Activated CD8-positive, alpha-beta memory T cell treated with anti-CD3 and anti-CD28 coated beads, Interleukin-2, amount 10 ng/mL, durations not matched to agents 7 days and 5 days (primary cell): ENCODE measurements around the gene BMPER. TPM values are rescaled to one million over a fixed set of nuclear protein-coding genes. Genes with fewer than 3 reads are reported as not detected.

ENCODE experiments used
- ATAC-seq: fragments of 150-1000 bp; cut with Tn5 transposase; one replicate; pipeline ENCODE4 v1.10.0; 2021; ENCODE audit warnings: moderate library complexity
- CTCF ChIA-PET: fragments of 350-600 bp; sonication (Branson Sonifier 250); formaldehyde crosslinking; loops from one replicate; lab custom pipeline; 2021; ENCODE audit warnings: antibody characterized with exemption; lab: Charles Lee
- DNase-seq: peaks from one replicate; pipeline ENCODE4 v3.0.0-alpha.2; 2020
- H3K27ac Mint-ChIP-seq: one replicate; pipeline ENCODE4 v1.8.0; 2021; ENCODE audit warnings: mild to moderate bottlenecking, mixed read lengths
- H3K27me3 Mint-ChIP-seq: one replicate; pipeline ENCODE4 v1.8.0; 2021; ENCODE audit warnings: mixed read lengths
- H3K36me3 Mint-ChIP-seq: one replicate; pipeline ENCODE4 v1.8.0; 2021; ENCODE audit warnings: mild to moderate bottlenecking, mixed read lengths
- H3K4me1 Mint-ChIP-seq: one replicate; pipeline ENCODE4 v1.8.0; 2021; ENCODE audit warnings: mixed read lengths
- H3K4me3 Mint-ChIP-seq: one replicate; pipeline ENCODE4 v1.8.0; 2021; ENCODE audit warnings: mild to moderate bottlenecking, moderate library complexity, mixed read lengths
- H3K9me3 Mint-ChIP-seq: one replicate; pipeline ENCODE4 v1.8.0; 2022; ENCODE audit warnings: low read depth, mixed read lengths
- total RNA-seq, 2 experiments: library from RNA; stranded (reverse); gene quantifications; one replicate each; pipeline ENCODE4 v1.2.3, GENCODE V29; 2021

The BMPER gene
- total RNA-seq, 2 experiments from 2014 or later, result not detected

DNA sequence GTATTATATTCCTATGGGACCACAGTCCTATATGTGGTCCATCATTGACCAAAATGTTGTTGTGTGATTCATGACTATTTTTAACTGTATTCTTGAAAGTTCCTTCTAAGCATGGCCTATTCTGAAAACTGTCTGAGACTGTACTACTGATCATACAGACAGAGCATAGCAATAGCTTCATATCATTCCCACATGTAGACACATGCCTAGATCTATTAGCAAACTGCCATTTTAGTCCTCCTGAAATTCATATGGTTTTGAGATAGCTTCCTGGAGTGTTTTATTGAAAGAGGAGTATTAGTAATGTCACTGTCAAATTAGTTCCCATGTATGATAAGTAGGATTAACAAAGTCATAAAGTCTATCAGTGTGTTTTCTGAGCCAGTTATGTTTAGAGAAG lies 157.5 kb downstream of the BMPER start:
- Mint-ChIP-seq H3K9me3 (no peaks in the 10 kb centered on the region), H3K27ac (no peak overlapping the region), H3K4me3 (no peak overlapping the region), H3K36me3 (no peaks in the 10 kb centered on the region), H3K27me3 (no peaks in the 10 kb centered on the region), H3K4me1 (no peaks in the 10 kb centered on the region)
- ATAC-seq (no peak), DNase-seq (no peak)
- CTCF ChIA-PET, result no interaction called here

- DNase-seq (no peak), ATAC-seq (no peak)
- no peak overlapping the region for H3K27ac Mint-ChIP-seq
- no peaks in the 10 kb centered on the region for H3K36me3 Mint-ChIP-seq
- no peaks in the 10 kb centered on the region for H3K27me3 Mint-ChIP-seq
- H3K4me3 Mint-ChIP-seq, result no peak overlapping the region
- CTCF ChIA-PET, result no interaction called here
- H3K9me3 Mint-ChIP-seq, result no peaks in the 10 kb centered on the region
- peaks cover under 1% of the 10 kb centered on the region for H3K4me1 Mint-ChIP-seq
Measured at GRCh38 chr7:34064519-34065158, 159.3 kb downstream of the BMPER start.

- CTCF ChIA-PET, result no interaction called here
- Mint-ChIP-seq H3K4me1 (peaks cover 10% of the 10 kb centered on the region), H3K4me3 (no peak overlapping the region), H3K27ac (no peak overlapping the region), H3K36me3 (no peaks in the 10 kb centered on the region), H3K9me3 (no peaks in the 10 kb centered on the region), H3K27me3 (peaks cover 4% of the 10 kb centered on the region)
- ATAC-seq, result no peak
- no peak for DNase-seq
Measured at GRCh38 chr7:34066411-34066810, 161.1 kb downstream of the BMPER start.

DNA sequence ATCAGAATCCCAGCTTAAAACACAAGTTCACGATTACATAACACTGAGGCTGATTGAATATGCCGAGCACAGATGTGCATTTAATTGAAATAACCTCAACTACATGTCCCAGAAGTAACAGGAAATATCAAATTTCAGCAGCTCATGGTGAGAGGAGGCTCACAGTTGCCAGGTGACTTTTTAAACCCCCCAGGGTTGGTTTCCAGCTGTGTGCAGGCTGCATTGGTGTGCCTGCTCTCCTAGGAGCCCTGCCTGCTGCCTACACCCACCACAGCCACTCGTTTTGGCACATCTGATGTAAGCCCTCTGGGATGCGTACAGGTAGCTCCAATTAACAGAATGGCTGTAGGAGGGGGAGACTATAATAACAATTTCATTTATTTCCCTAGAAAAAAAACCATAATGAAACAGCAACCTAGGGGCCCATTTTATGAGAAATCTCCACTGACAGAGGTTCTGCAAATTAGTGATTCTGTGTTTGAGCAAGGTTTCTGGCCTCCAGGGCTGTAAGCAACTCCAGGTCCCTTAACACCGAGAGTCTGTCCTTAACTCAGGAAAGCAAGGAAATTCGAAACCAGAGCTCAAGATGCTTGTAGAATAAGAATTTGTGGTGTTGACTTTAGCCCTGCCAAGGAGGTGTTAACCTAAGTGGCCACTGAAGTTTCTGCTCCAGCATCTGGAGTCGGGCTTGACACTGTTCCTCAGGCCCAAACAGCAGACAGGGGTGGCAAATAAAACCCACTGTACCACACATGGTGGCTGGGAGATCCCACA lies 161.9 kb downstream of the BMPER start:
- Mint-ChIP-seq H3K36me3 (no peaks in the 10 kb centered on the region), H3K4me1 (peaks cover 10% of the 10 kb centered on the region), H3K27me3 (peaks cover 4% of the 10 kb centered on the region), H3K27ac (no peak overlapping the region), H3K9me3 (no peaks in the 10 kb centered on the region), H3K4me3 (no peak overlapping the region)
- ATAC-seq (no peak), DNase-seq (no peak)
- CTCF ChIA-PET, result no interaction called here

GRCh38 chr7:34069676-34070075 lies 164.3 kb downstream of the BMPER start:
- DNase-seq (no peak), ATAC-seq (no peak)
- CTCF ChIA-PET, result no interaction called here
- Mint-ChIP-seq H3K36me3 (no peaks in the 10 kb centered on the region), H3K9me3 (no peaks in the 10 kb centered on the region), H3K4me3 (no peak overlapping the region), H3K4me1 (peaks cover 10% of the 10 kb centered on the region), H3K27ac (no peak overlapping the region), H3K27me3 (peaks cover 4% of the 10 kb centered on the region)

DNA sequence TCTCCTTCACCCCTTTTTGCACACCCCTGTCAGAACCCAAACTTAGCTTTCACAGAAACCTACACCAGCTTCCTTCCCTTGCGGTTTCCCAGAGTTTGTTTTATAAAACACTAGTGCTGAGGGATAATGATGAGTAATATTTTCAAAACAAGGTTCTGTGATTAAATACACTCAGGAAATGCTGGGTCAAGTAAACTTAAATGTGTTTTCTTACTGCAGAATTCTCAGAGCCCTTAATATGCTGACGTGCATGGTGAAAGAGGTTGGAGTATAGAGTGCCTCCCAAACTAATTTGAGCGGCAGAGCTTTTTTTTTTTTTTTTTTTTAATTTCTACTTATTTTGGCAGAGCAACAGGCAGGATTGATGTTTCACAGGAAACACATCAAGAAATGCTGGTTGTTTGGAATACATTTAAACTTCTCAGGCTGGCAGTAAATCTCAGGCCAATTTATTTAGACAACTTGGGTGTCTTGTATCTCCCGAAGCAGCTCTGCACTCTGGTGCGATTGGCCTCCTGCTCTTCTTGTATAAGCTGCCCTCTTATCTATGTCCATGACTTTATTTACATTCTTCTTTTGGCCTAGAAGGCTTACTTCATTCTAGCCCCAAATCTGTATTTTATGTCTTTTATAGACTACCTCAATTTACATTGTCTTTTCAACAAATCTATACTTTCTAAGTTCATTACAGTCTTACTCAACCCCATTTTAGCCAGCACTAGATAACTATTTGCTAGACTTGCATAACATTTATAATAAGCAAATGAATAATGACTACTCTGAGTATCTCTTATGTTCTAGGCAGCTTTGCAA lies 165.4 kb downstream of the BMPER start:
- peaks cover 10% of the 10 kb centered on the region for H3K4me1 Mint-ChIP-seq
- ATAC-seq (no peak), DNase-seq (no peak)
- peaks cover 4% of the 10 kb centered on the region for H3K27me3 Mint-ChIP-seq
- H3K4me3 Mint-ChIP-seq, result no peak overlapping the region
- no peak overlapping the region for H3K27ac Mint-ChIP-seq
- CTCF ChIA-PET, result interaction anchor here (1.0 kb wide), 1 partner anchor 21 kb away, joined by 3 read pairs; no protein-coding TSS in a partner anchor
- H3K36me3 Mint-ChIP-seq, result no peaks in the 10 kb centered on the region
- no peaks in the 10 kb centered on the region for H3K9me3 Mint-ChIP-seq

DNA sequence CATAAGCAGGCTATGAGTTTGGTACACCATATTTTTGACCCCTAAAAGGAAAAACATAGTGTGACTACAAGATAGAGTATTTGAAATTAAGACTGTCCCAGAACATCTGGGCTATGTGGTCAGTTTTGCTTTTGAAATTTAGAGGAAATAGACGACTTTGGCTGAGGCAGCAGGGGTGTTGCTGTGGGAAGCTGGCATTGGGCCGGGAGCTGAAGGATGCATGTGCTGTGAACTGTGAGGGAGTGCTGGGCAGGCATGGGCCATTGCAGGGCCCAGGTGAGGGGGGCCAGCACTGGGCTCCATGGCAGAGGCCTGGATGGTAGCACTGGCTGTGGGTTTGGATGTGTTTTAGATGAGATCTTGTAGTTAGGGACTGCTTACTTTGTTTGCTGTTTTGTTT lies 168.3 kb downstream of the BMPER start:
- no peak for DNase-seq
- no peak for ATAC-seq
- no peak overlapping the region for H3K4me3 Mint-ChIP-seq
- H3K27me3 Mint-ChIP-seq, result peaks cover 4% of the 10 kb centered on the region
- H3K4me1 Mint-ChIP-seq, result peaks cover 10% of the 10 kb centered on the region
- no peaks in the 10 kb centered on the region for H3K36me3 Mint-ChIP-seq
- H3K27ac Mint-ChIP-seq, result no peak overlapping the region
- CTCF ChIA-PET, result no interaction called here
- no peaks in the 10 kb centered on the region for H3K9me3 Mint-ChIP-seq

GRCh38 chr7:34074421-34074820 lies 169.1 kb downstream of the BMPER start:
- ATAC-seq (no peak), DNase-seq (no peak)
- Mint-ChIP-seq H3K27ac (no peak overlapping the region), H3K27me3 (peaks cover 4% of the 10 kb centered on the region), H3K4me3 (no peak overlapping the region), H3K9me3 (no peaks in the 10 kb centered on the region), H3K36me3 (no peaks in the 10 kb centered on the region), H3K4me1 (peaks cover 10% of the 10 kb centered on the region)
- CTCF ChIA-PET, result no interaction called here

- no peak overlapping the region for H3K4me3 Mint-ChIP-seq
- H3K36me3 Mint-ChIP-seq, result no peaks in the 10 kb centered on the region
- H3K27me3 Mint-ChIP-seq, result no peaks in the 10 kb centered on the region
- no peaks in the 10 kb centered on the region for H3K4me1 Mint-ChIP-seq
- DNase-seq, result no peak
- CTCF ChIA-PET, result no interaction called here
- H3K27ac Mint-ChIP-seq, result no peak overlapping the region
- ATAC-seq, result no peak
- no peaks in the 10 kb centered on the region for H3K9me3 Mint-ChIP-seq
Measured at GRCh38 chr7:34075523-34076370, 170.4 kb downstream of the BMPER start.

DNA sequence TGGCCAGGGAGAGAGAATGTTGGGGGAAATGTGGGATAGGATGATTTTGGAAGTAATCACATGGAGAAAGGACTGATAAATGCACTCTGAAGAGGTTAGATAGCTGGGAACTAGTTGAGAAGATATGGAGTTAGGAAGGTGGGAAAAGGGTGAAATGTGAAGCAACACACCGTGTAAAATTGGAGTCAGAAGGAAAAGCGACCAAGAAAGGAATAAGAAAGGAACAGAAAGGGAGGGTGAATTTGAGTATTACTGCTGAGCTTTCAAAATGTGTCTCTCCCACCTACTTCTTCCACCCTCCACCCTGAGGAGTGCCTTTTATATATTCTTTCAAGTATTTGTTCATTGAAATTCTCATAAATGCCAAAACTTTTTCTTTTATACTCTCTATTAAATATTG lies 171.8 kb downstream of the BMPER start:
- Mint-ChIP-seq H3K36me3 (no peaks in the 10 kb centered on the region), H3K27ac (no peak overlapping the region), H3K4me1 (no peaks in the 10 kb centered on the region), H3K27me3 (no peaks in the 10 kb centered on the region), H3K4me3 (no peak overlapping the region), H3K9me3 (no peaks in the 10 kb centered on the region)
- CTCF ChIA-PET, result no interaction called here
- ATAC-seq, result no peak
- DNase-seq, result no peak

GRCh38 chr7:34078864-34079263 lies 173.5 kb downstream of the BMPER start:
- no peaks in the 10 kb centered on the region for H3K9me3 Mint-ChIP-seq
- H3K36me3 Mint-ChIP-seq, result no peaks in the 10 kb centered on the region
- H3K4me3 Mint-ChIP-seq, result no peak overlapping the region
- CTCF ChIA-PET, result no interaction called here
- no peaks in the 10 kb centered on the region for H3K27me3 Mint-ChIP-seq
- no peak for DNase-seq
- no peaks in the 10 kb centered on the region for H3K4me1 Mint-ChIP-seq
- no peak for ATAC-seq
- no peak overlapping the region for H3K27ac Mint-ChIP-seq

GRCh38 chr7:34080513-34080912 lies 175.2 kb downstream of the BMPER start:
- no peak overlapping the region for H3K4me3 Mint-ChIP-seq
- H3K36me3 Mint-ChIP-seq, result no peaks in the 10 kb centered on the region

DNA sequence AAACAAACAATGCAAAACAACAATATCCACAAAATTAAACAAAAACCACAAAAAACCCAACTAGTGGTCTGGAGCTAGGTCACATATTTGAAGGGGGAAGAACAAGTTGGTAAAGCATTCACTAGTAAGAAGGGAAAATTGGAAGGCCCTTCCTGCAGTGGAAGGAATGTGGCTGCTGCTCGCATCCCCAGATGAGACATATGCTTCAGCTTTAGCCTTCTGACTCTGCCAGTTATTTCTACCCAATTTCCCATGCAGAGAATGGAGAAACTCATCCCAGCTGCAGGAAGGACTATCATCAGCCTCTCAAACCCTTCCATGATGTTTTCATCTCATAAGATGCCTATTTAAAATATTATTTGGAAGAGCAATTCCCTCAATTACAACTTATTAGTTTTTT lies 176.6 kb downstream of the BMPER start:
- DNase-seq (no peak), ATAC-seq (no peak)
- no peaks in the 10 kb centered on the region for H3K36me3 Mint-ChIP-seq
- H3K27ac Mint-ChIP-seq, result no peak overlapping the region
- H3K4me1 Mint-ChIP-seq, result no peaks in the 10 kb centered on the region
- no peak overlapping the region for H3K4me3 Mint-ChIP-seq
- no peaks in the 10 kb centered on the region for H3K9me3 Mint-ChIP-seq
- no peaks in the 10 kb centered on the region for H3K27me3 Mint-ChIP-seq
- CTCF ChIA-PET, result no interaction called here

More at GRCh38 chr7:34080513-34080912, 175.2 kb downstream of the BMPER start:
- no peaks in the 10 kb centered on the region for H3K27me3 Mint-ChIP-seq
- CTCF ChIA-PET, result no interaction called here
- no peaks in the 10 kb centered on the region for H3K9me3 Mint-ChIP-seq
- H3K27ac Mint-ChIP-seq, result no peak overlapping the region
- no peak for DNase-seq
- ATAC-seq, result no peak
- H3K4me1 Mint-ChIP-seq, result no peaks in the 10 kb centered on the region
